GM12891 (cell line): ENCODE measurements around the gene TTC28.

Source experiments
- POLR2A ChIP-seq: IDR thresholded peaks from 2 replicates; pipeline ENCODE4 v1.6.1; 2011; ENCODE audit warnings: low read depth, low read length, control low read depth
- POLR2AphosphoS5 ChIP-seq: IDR thresholded peaks from 2 replicates; pipeline ENCODE4 v1.6.1; 2011; ENCODE audit warnings: low read depth, low read length, control low read depth
- SPI1 ChIP-seq: IDR thresholded peaks from 2 replicates; pipeline ENCODE4 v1.6.1; 2011; ENCODE audit warnings: low read depth, low read length, control low read depth
- TAF1 ChIP-seq: IDR thresholded peaks from 2 replicates; pipeline ENCODE4 v1.6.1; 2011; ENCODE audit warnings: low read depth, low read length, control low read depth

- TF ChIP-seq TAF1 (no peak), POLR2A (no peak), POLR2AphosphoS5 (no peak), SPI1 (no peak)
Observed at GRCh38 chr22:28375761-28376534, 303.7 kb downstream of the TTC28 start.
